IMR-90 (cell line): ENCODE measurements around the gene RGS3. TPM values are rescaled to one million over a fixed set of nuclear protein-coding genes. Genes with fewer than 3 reads are reported as not detected.

Source experiments
- ATAC-seq: fragments of 200-7000 bp; cut with Tn5 transposase; 2 replicates; pipeline ENCODE4 v1.9.1; 2020; ENCODE audit warnings: low read depth, mild to moderate bottlenecking, moderate library complexity
- BruUV-seq: library from RNA; stranded (reverse); fragments of 400-500 nt; replicated peaks from 2 replicates; lab custom pipeline; 2021; lab: Mats Ljungman, UMichigan
- CTCF ChIA-PET: fragments of 300-600 bp; formaldehyde crosslinking; extraction: SDS; loops from one replicate; lab custom pipeline; 2021; ENCODE audit warnings: antibody characterized with exemption; lab: Yijun Ruan, JAX
- POLR2A ChIA-PET: fragments of 300-600 bp; sonication (Branson Sonifier 250); formaldehyde crosslinking; loops from one replicate; lab custom pipeline; 2022; ENCODE audit warnings: antibody characterized with exemption; ENCODE audit not compliant: unreplicated experiment; lab: Charles Lee
- DNase-seq: peaks from one replicate; pipeline ENCODE4 v3.0.0; 2013
- H2AFZ ChIP-seq: replicated peaks from 2 replicates; pipeline ENCODE3; 2013; ENCODE audit warnings: low read length, mild to moderate bottlenecking; ENCODE audit not compliant: poor library complexity
- H2AK5ac ChIP-seq: 2 replicates; pipeline ENCODE4 v1.6.1; 2013; ENCODE audit warnings: low read depth, low read length, inconsistent platforms
- H2AK9ac ChIP-seq: replicated peaks from 2 replicates; pipeline ENCODE3; 2013; ENCODE audit warnings: mild to moderate bottlenecking, low read depth, low read length, moderate library complexity; ENCODE audit not compliant: poor library complexity
- H2BK120ac ChIP-seq: 2 replicates; pipeline ENCODE4 v1.6.1; 2013; ENCODE audit warnings: low read depth, low read length, inconsistent platforms
- H2BK15ac ChIP-seq: 3 replicates; pipeline ENCODE4 v1.6.1; 2013; ENCODE audit warnings: low read depth, low read length, inconsistent platforms
- H2BK20ac ChIP-seq: 2 replicates; pipeline ENCODE4 v1.6.1; 2013; ENCODE audit warnings: low read depth, mild to moderate bottlenecking, inconsistent platforms, low read length, moderate library complexity
- H2BK5ac ChIP-seq: 2 replicates; pipeline ENCODE4 v1.6.1; 2013; ENCODE audit warnings: mild to moderate bottlenecking, low read depth, low read length, inconsistent platforms; ENCODE audit not compliant: poor library complexity, severe bottlenecking
- H3K14ac ChIP-seq: replicated peaks from 2 replicates; pipeline ENCODE4 v1.6.1; 2013; ENCODE audit warnings: low read depth, low read length, inconsistent platforms
- H3K18ac ChIP-seq: 2 replicates; pipeline ENCODE4 v1.6.1; 2013; ENCODE audit warnings: low read depth, low read length, control low read depth
- H3K23ac ChIP-seq: 2 replicates; pipeline ENCODE4 v1.6.1; 2013; ENCODE audit warnings: low read depth, low read length, inconsistent platforms
- H3K27ac ChIP-seq: 2 replicates; pipeline ENCODE4 v1.5.1; 2013; ENCODE audit warnings: mild to moderate bottlenecking, control low read depth, low read length; ENCODE audit not compliant: insufficient read depth
- H3K27me3 ChIP-seq: 2 replicates; pipeline ENCODE4 v1.6.1; 2013; ENCODE audit warnings: low read length; ENCODE audit not compliant: control insufficient read depth, insufficient read depth
- H3K36me3 ChIP-seq: 2 replicates; pipeline ENCODE4 v1.6.1; 2013; ENCODE audit warnings: low read length, mixed read lengths; ENCODE audit not compliant: control insufficient read depth, insufficient read depth
- H3K4ac ChIP-seq: 2 replicates; pipeline ENCODE4 v1.6.1; 2013; ENCODE audit warnings: low read depth, low read length, inconsistent platforms
- H3K4me1 ChIP-seq: 2 replicates; pipeline ENCODE4 v1.6.1; 2013; ENCODE audit warnings: low read length, mixed read lengths; ENCODE audit not compliant: control insufficient read depth, insufficient read depth
- H3K4me2 ChIP-seq: 2 replicates; pipeline ENCODE4 v1.6.1; 2013; ENCODE audit warnings: low read depth, mild to moderate bottlenecking, control low read depth, low read length, moderate library complexity
- H3K4me3 ChIP-seq: 2 replicates; pipeline ENCODE4 v1.5.1; 2013; ENCODE audit warnings: low read depth, mild to moderate bottlenecking, control low read depth, low read length, moderate library complexity; ENCODE audit not compliant: insufficient read depth
- H3K56ac ChIP-seq: 2 replicates; pipeline ENCODE4 v1.6.1; 2013; ENCODE audit warnings: low read length, inconsistent platforms; ENCODE audit not compliant: insufficient read depth; ENCODE audit errors: extremely low read depth
- H3K79me1 ChIP-seq, 2 experiments: 2 replicates each; pipeline ENCODE4 v1.6.1; 2013; ENCODE audit warnings: low read length in 2 of 2, inconsistent platforms in 1 of 2, low read depth in 1 of 2
- H3K9ac ChIP-seq: 2 replicates; pipeline ENCODE4 v1.6.1; 2013; ENCODE audit warnings: low read depth, low read length, control low read depth
- H3K9me1 ChIP-seq: 2 replicates; pipeline ENCODE4 v1.6.1; 2013; ENCODE audit warnings: low read length, inconsistent platforms; ENCODE audit not compliant: insufficient read depth
- H3K9me3 ChIP-seq: 2 replicates; pipeline ENCODE4 v1.6.1; 2013; ENCODE audit warnings: low read length; ENCODE audit not compliant: control insufficient read depth, insufficient read depth
- H4K20me1 ChIP-seq: 2 replicates; pipeline ENCODE4 v1.6.1; 2013; ENCODE audit warnings: low read length, inconsistent platforms; ENCODE audit not compliant: insufficient read depth
- H4K5ac ChIP-seq: 2 replicates; pipeline ENCODE4 v1.6.1; 2013; ENCODE audit warnings: mild to moderate bottlenecking, low read depth, low read length, control low read depth
- H4K8ac ChIP-seq, 2 experiments: 2 replicates each; pipeline ENCODE4 v1.6.1; 2013; ENCODE audit warnings: low read depth in 2 of 2, low read length in 2 of 2, control low read depth in 1 of 2, inconsistent platforms in 1 of 2
- H4K91ac ChIP-seq: 2 replicates; pipeline ENCODE4 v1.6.1; 2013; ENCODE audit warnings: low read depth, low read length, inconsistent platforms; ENCODE audit not compliant: insufficient read depth
- BHLHE40 ChIP-seq: fragments of 150-350 bp; IDR thresholded peaks from 2 replicates; pipeline ENCODE4 v1.6.1; 2016; ENCODE audit warnings: mild to moderate bottlenecking, low read depth, low read length
- CHD1 ChIP-seq: IDR thresholded peaks from 2 replicates; pipeline ENCODE4 v1.6.1; 2012; ENCODE audit warnings: low read depth, low read length, improper control_type of control experiment
- MAFK ChIP-seq: IDR thresholded peaks from 2 replicates; pipeline ENCODE4 v1.6.1; 2012; ENCODE audit warnings: low read depth, low read length, improper control_type of control experiment
- NFE2L2 ChIP-seq: fragments of 150-350 bp; IDR thresholded peaks from 2 replicates; pipeline ENCODE4 v1.6.1; 2016; ENCODE audit warnings: low read depth, mild to moderate bottlenecking, low read length
- RAD21 ChIP-seq: IDR thresholded peaks from 2 replicates; pipeline ENCODE4 v1.6.1; 2012; ENCODE audit warnings: low read length, improper control_type of control experiment
- SMC3 ChIP-seq: fragments of 150-350 bp; IDR thresholded peaks from 2 replicates; pipeline ENCODE4 v1.6.1; 2016; ENCODE audit warnings: low read depth, mild to moderate bottlenecking, antibody characterized with exemption, low read length, moderate library complexity
- USF2 ChIP-seq: fragments of 150-350 bp; IDR thresholded peaks from 2 replicates; pipeline ENCODE4 v1.6.1; 2017; ENCODE audit warnings: mild to moderate bottlenecking, antibody characterized with exemption, low read length, low read depth
- WGBS, 2 experiments: methylation state at CpG; one replicate each; pipeline versions ENCODE4 v1.1.5 to v1.1.7; 2013; ENCODE audit warnings: missing lambda C conversion rate in 2 of 2; ENCODE audit not compliant: insufficient read length in 1 of 2; ENCODE audit errors: extremely low coverage in 2 of 2; 5-methylcytosine and 5-hydroxymethylcytosine counted together
- dilution Hi-C: fragments of 300-500 bp; cut with HindIII; formaldehyde crosslinking; loops from one replicate; pipeline ENCODE4 v1.14.3; 2018; ENCODE audit warnings: low sequenced_read_pairs; ENCODE audit not compliant: unreplicated experiment
- in situ Hi-C: fragments of 300-500 bp; cut with MboI; formaldehyde crosslinking; loops from 3 replicates; pipeline ENCODE4 v1.14.3; 2019; ENCODE audit warnings: low sequenced_read_pairs, inconsistent platforms, mixed read lengths
- intact Hi-C: fragments of 100-400 bp; cut with micrococcal nuclease; formaldehyde crosslinking; loops from 2 replicates; pipeline ENCODE4 v1.10.0; 2022
- polyA plus RNA-seq, 3 experiments: library from polyadenylated mRNA; depleted of rRNA; stranded (reverse); fragments of >200 nt; gene quantifications; 2 replicates each; pipeline ENCODE4 v1.2.3, GENCODE V29; 2012; ENCODE audit warnings: low replicate concordance in 1 of 3
- total RNA-seq: library from RNA; depleted of rRNA; stranded (reverse); fragments of >200 nt; gene quantifications from 2 replicates; pipeline ENCODE4 v1.2.3, GENCODE V29; 2012

Gene RGS3
- total and polyA plus RNA-seq, 2 of the 4 experiments (the other 2 are of a cell fraction), result 51.8 to 65.6 TPM

- no peak for DNase-seq
- Histone ChIP-seq H3K4me3 (no peak overlapping the region), H4K8ac (no peak overlapping the region), H2BK20ac (no peak overlapping the region), H3K4me1 (peaks cover 13% of the 10 kb centered on the region), H4K20me1 (no peaks in the 10 kb centered on the region), H3K4ac (no peak overlapping the region), H2AK5ac (no peak overlapping the region), H2BK120ac (no peak overlapping the region), H3K79me1 (no peaks in the 10 kb centered on the region), H3K27ac (no peak overlapping the region), H3K56ac (no peak overlapping the region), H3K18ac (no peak overlapping the region), H3K4me2 (no peak overlapping the region), H2BK5ac (no peak overlapping the region), H2AFZ (no peak overlapping the region), H3K27me3 (no peaks in the 10 kb centered on the region), H4K91ac (no peak overlapping the region), H3K9me1 (peaks cover 7% of the 10 kb centered on the region; the same call in 1 of the 2 replicates), H3K9me3 (no peaks in the 10 kb centered on the region), H4K5ac (no peak overlapping the region), H2BK15ac (no peak overlapping the region), H3K9ac (no peak overlapping the region), H3K36me3 (no peaks in the 10 kb centered on the region), H3K23ac (no peak overlapping the region), H3K14ac (no peak overlapping the region), H2AK9ac (no peak overlapping the region)
- no peak for ATAC-seq
- dilution Hi-C loops, result no loop called here
- ChIA-PET CTCF (interaction anchor here (1.1 to 1.3 kb wide), 2 partner anchors 130 to 206 kb away, joined by 4 to 5 read pairs; no protein-coding TSS in a partner anchor), POLR2A (no interaction called here)
- TF ChIP-seq RAD21 (no peak), USF2 (no peak), MAFK (no peak), BHLHE40 (no peak), CHD1 (no peak), NFE2L2 (no peak), SMC3 (no peak)
- no TSS peak for BruUV-seq
- WGBS, 2 experiments, result no CpG with 5 or more reads among the region's 4 CpGs
- in situ Hi-C loops, result loop anchor here (5.0 kb wide), 1 partner anchor 130 kb away; no protein-coding TSS in a partner anchor
- intact Hi-C loops, result no loop called here
These were observed 11.4 kb upstream of the RGS3 start for GRCh38 chr9:113452113-113452605.
